ENCODE results near the gene ZNF467.

GRCh38 chr7:149815661-149816266, 42.4 kb upstream of the ZNF467 start:
- TF ChIP-seq POLR2AphosphoS5 (IDR thresholded peaks at IDR 0.05; ENCODE audit: low read depth, low read length) (no peak), TAF1 (IDR thresholded peaks at IDR 0.05; ENCODE audit: borderline replicate concordance, insufficient read depth, low read length) (no peak), REST (IDR thresholded peaks at IDR 0.05; ENCODE audit: insufficient read depth in 1 of 2, low read depth in 2 of 2, low read length in 2 of 2) (no peak)
